HepG2 (cell line): ENCODE measurements around the gene LAMA1. TPM values are rescaled to one million over a fixed set of nuclear protein-coding genes. Genes with fewer than 3 reads are reported as not detected.

Source experiments
- ATAC-seq: fragments of 200-7000 bp; cut with Tn5 transposase; 3 replicates; pipeline ENCODE4 v1.9.1; 2020; ENCODE audit warnings: mild to moderate bottlenecking, moderate library complexity
- BruUV-seq: library from RNA; stranded (reverse); fragments of 400-500 nt; replicated peaks from 2 replicates; lab custom pipeline; 2021; lab: Mats Ljungman, UMichigan
- CTCF ChIA-PET: fragments of 300-600 bp; formaldehyde crosslinking; extraction: SDS; loops from one replicate; lab custom pipeline; 2021; ENCODE audit warnings: low total read pairs, inconsistent platforms, low intra/inter-chr PET ratio; lab: Yijun Ruan, JAX
- POLR2A ChIA-PET: fragments of 350-600 bp; sonication (Branson Sonifier 250); formaldehyde crosslinking; loops from one replicate; lab custom pipeline; 2020; ENCODE audit warnings: antibody characterized with exemption, inconsistent platforms; lab: Yijun Ruan, JAX
- DNase-seq: peaks from one replicate; pipeline ENCODE4 v3.0.0-alpha.2; 2015; ENCODE audit warnings: low spot score
- FAIRE-seq: peaks from 3 replicates; lab custom pipeline; 2011; peaks lifted over from hg19 to GRCh38; lab: Jason Lieb, UNC
- H2AFZ ChIP-seq: one replicate; pipeline ENCODE4 v1.6.1; 2011; ENCODE audit warnings: low read length, inconsistent platforms
- H3K27ac ChIP-seq: fragments of 300-600 bp; 3 replicates; pipeline ENCODE4 v1.8.0; 2011; ENCODE audit warnings: mixed run types, mild to moderate bottlenecking, mixed read lengths, low read length, inconsistent platforms; ENCODE audit not compliant: insufficient read depth; ENCODE audit errors: extremely low read length
- H3K27me3 ChIP-seq, 2 experiments: fragments of 200-600 bp in 1 of 2; 2 replicates in 1 of 2; 3 replicates in 1 of 2; pipeline versions ENCODE4 v1.6.0 to v1.8.0; 2011; ENCODE audit warnings: low read length in 2 of 2, mild to moderate bottlenecking in 2 of 2, moderate library complexity in 2 of 2, inconsistent platforms in 1 of 2; ENCODE audit not compliant: insufficient read depth in 2 of 2, control insufficient read depth in 1 of 2
- H3K36me3 ChIP-seq, 2 experiments: fragments of 200-600 bp in 1 of 2; replicated peaks in 1 of 2; 2 replicates in 1 of 2; 3 replicates in 1 of 2; pipeline versions ENCODE4 v1.5.1 to v1.8.0; 2011; ENCODE audit warnings: low read length in 2 of 2, inconsistent platforms in 1 of 2; ENCODE audit not compliant: insufficient read depth in 2 of 2, control insufficient read depth in 1 of 2
- H3K4me1 ChIP-seq: 2 replicates; pipeline ENCODE4 v1.5.1; 2012; ENCODE audit warnings: low read length, inconsistent platforms; ENCODE audit not compliant: insufficient read depth
- H3K4me2 ChIP-seq: 2 replicates; pipeline ENCODE4 v1.6.0; 2011; ENCODE audit warnings: low read depth, low read length, inconsistent platforms
- H3K4me3 ChIP-seq, 3 experiments: fragments of 200-600 bp in 1 of 3; sonication (generic), shearing (Covaris generic) in 1 of 3; replicated peaks in 1 of 3; 2 replicates each; pipeline ENCODE4 v1.5.1; 2011 to 2016; ENCODE audit warnings: low read length in 3 of 3, inconsistent platforms in 2 of 3, low read depth in 2 of 3, mild to moderate bottlenecking in 2 of 3, control low read depth in 1 of 3, mixed read lengths in 1 of 3; ENCODE audit not compliant: insufficient read depth in 1 of 3
- H3K79me2 ChIP-seq: one replicate; pipeline ENCODE4 v1.6.1; 2011; ENCODE audit warnings: low read length, inconsistent platforms; ENCODE audit not compliant: insufficient read depth
- H3K9ac ChIP-seq: 2 replicates; pipeline ENCODE4 v1.6.0; 2011; ENCODE audit warnings: mild to moderate bottlenecking, low read depth, low read length, inconsistent platforms; ENCODE audit not compliant: insufficient read depth
- H3K9me3 ChIP-seq: 2 replicates; pipeline ENCODE4 v1.5.1; 2012; ENCODE audit warnings: mild to moderate bottlenecking, low read length
- H4K20me1 ChIP-seq: 2 replicates; pipeline ENCODE4 v1.6.0; 2011; ENCODE audit warnings: inconsistent platforms, mild to moderate bottlenecking, low read length, moderate library complexity; ENCODE audit not compliant: insufficient read depth
- ATF3 ChIP-seq: sonication (generic); formaldehyde crosslinking; IDR thresholded peaks from 2 replicates; pipeline ENCODE4 v1.4.0; 2020; ENCODE audit warnings: missing genetic modification reagents
- ETV6 ChIP-seq: sonication (generic); formaldehyde crosslinking; conservative IDR thresholded peaks from 2 replicates; pipeline ENCODE4 v1.4.0; 2020; ENCODE audit warnings: missing genetic modification reagents
- HOMEZ ChIP-seq: IDR thresholded peaks from 2 replicates; pipeline ENCODE4 v1.6.1; 2016; ENCODE audit warnings: low read depth
- NFE2 ChIP-seq: sonication (generic); formaldehyde crosslinking; IDR thresholded peaks from 2 replicates; pipeline ENCODE4 v1.4.0; 2020; ENCODE audit warnings: missing genetic modification reagents
- RFXANK ChIP-seq: IDR thresholded peaks from 2 replicates; pipeline ENCODE4 v1.6.1; 2016
- SALL2 ChIP-seq: sonication (generic); formaldehyde crosslinking; IDR thresholded peaks from 2 replicates; pipeline ENCODE4 v1.8.1; 2023; ENCODE audit warnings: mild to moderate bottlenecking, missing genetic modification reagents, inconsistent platforms
- SAP130 ChIP-seq: IDR thresholded peaks from 2 replicates; pipeline ENCODE4 v1.6.1; 2016; ENCODE audit warnings: low read depth
- SNRNP70 ChIP-seq: fragments of 200-400 bp; formaldehyde crosslinking; IDR thresholded peaks from 2 replicates; pipeline ENCODE4 v1.6.1; 2017; ENCODE audit warnings: mild to moderate bottlenecking, low read depth, low read length, moderate library complexity
- TBL1XR1 ChIP-seq: fragments of 150-350 bp; IDR thresholded peaks from 2 replicates; pipeline ENCODE4 v1.6.1; 2014; ENCODE audit warnings: borderline replicate concordance, low read length; ENCODE audit not compliant: partially characterized antibody
- TCF12 ChIP-seq, 2 experiments: fragments of 450-650 bp in 1 of 2; sonication (generic) in 1 of 2; formaldehyde crosslinking in 1 of 2; IDR thresholded peaks; 2 replicates each; pipeline versions ENCODE4 v1.6.1 to v1.8.0; 2017 to 2022; ENCODE audit warnings: antibody characterized with exemption in 1 of 2, mild to moderate bottlenecking in 1 of 2, missing genetic modification reagents in 1 of 2, moderate library complexity in 1 of 2
- ZFAT ChIP-seq: sonication (generic); formaldehyde crosslinking; conservative IDR thresholded peaks from 2 replicates; pipeline ENCODE4 v1.8.1; 2023; ENCODE audit warnings: missing genetic modification reagents, inconsistent platforms
- ZFP36L2 ChIP-seq: sonication (generic); formaldehyde crosslinking; IDR thresholded peaks from 2 replicates; pipeline ENCODE4 v1.4.0; 2020; ENCODE audit warnings: missing genetic modification reagents
- ZNF224 ChIP-seq: sonication (generic); formaldehyde crosslinking; IDR thresholded peaks from 2 replicates; pipeline ENCODE4 v1.5.0; 2020; ENCODE audit warnings: mild to moderate bottlenecking, missing genetic modification reagents
- ZNF468 ChIP-seq: sonication (generic); formaldehyde crosslinking; IDR thresholded peaks from 2 replicates; pipeline ENCODE4 v1.8.0; 2022; ENCODE audit warnings: mild to moderate bottlenecking, moderate library complexity, missing genetic modification reagents
- ZNF501 ChIP-seq: sonication (generic); formaldehyde crosslinking; IDR thresholded peaks from 2 replicates; pipeline ENCODE4 v1.5.1; 2020; ENCODE audit warnings: mild to moderate bottlenecking, moderate library complexity, missing genetic modification reagents
- WGBS: methylation state at CpG from one replicate; pipeline ENCODE4 v1.1.6; 2017; ENCODE audit warnings: low lambda C conversion rate; 5-methylcytosine and 5-hydroxymethylcytosine counted together
- in situ Hi-C: cut with HindIII; loops from 2 replicates; pipeline ENCODE4 v1.10.0; 2017; ENCODE audit warnings: low pct_unique_long_range_greater_than_20kb; ENCODE audit not compliant: extremely low pct_ligation_motif_present
- intact Hi-C: fragments of 100-400 bp; cut with micrococcal nuclease; formaldehyde crosslinking; loops from one replicate; pipeline ENCODE4 v1.10.0; 2022; ENCODE audit not compliant: unreplicated experiment
- polyA plus RNA-seq, 8 experiments: library from polyadenylated mRNA; depleted of rRNA in 3 of 8; stranded (reverse) in 7 of 8; unstranded in 1 of 8; fragments of >200 nt; fragmentation: Illumina TruSeq in 4 of 8; extraction: Trizol in 4 of 8; gene quantifications; 2 replicates each; pipeline versions ENCODE4 v1.2.1 to v1.2.3, GENCODE V29; 2011 to 2016; ENCODE audit warnings: low read depth in 4 of 8, missing spikeins in 1 of 8, mixed read lengths in 1 of 8; ENCODE audit not compliant: insufficient read depth in 1 of 8
- total RNA-seq, 5 experiments: library from RNA; depleted of rRNA; stranded (reverse); fragments of >200 nt; fragmentation: Illumina TruSeq; extraction: Trizol; gene quantifications; 2 replicates each; pipeline ENCODE4 v1.2.3, GENCODE V29; 2016; ENCODE audit warnings: low read depth in 1 of 5
- TF ChIP-seq, protein P1 (sequence below): sonication (generic); formaldehyde crosslinking; IDR thresholded peaks from 2 replicates; pipeline ENCODE4 v1.4.0; 2020; ENCODE audit warnings: missing genetic modification reagents, mild to moderate bottlenecking, borderline replicate concordance

The LAMA1 gene
- total and polyA plus RNA-seq, 2 of the 13 experiments (the other 11 are each of a cell fraction or from before 2014, with no cell fraction given), result 0.05 to 0.44 TPM

DNA sequence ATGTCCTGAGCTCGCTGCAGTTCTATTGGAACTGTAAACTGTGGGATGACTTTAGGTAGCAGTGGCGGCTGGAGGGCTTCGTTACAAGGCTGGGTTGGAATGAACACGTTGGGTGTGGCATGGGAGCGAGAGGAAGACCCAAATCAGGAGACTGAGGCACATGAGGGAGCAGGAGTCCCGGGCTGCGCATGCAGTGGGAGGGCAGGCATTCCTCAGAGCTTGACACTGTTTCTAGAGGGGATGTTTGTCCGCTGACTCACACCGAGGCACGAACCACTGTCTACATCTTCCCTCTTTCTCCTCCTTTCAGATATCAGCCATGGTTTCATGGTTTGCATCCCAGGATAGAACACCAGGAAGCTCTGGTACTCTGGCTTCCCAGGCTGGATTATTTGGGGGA lies 40.6 kb upstream of the LAMA1 start:
- TF ChIP-seq, protein P1, sequence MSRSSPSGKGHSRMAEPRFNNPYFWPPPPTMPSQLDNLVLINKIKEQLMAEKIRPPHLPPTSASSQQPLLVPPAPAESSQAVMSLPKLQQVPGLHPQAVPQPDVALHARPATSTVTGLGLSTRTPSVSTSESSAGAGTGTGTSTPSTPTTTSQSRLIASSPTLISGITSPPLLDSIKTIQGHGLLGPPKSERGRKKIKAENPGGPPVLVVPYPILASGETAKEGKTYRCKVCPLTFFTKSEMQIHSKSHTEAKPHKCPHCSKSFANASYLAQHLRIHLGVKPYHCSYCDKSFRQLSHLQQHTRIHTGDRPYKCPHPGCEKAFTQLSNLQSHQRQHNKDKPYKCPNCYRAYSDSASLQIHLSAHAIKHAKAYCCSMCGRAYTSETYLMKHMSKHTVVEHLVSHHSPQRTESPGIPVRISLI (CRISPR knock-in tag), result no peak
- TF ChIP-seq ATF3 (CRISPR knock-in tag) (no peak), TBL1XR1 (no peak)
- Histone ChIP-seq H3K9me3 (no peaks in the 10 kb centered on the region), H3K9ac (no peak overlapping the region), H3K27ac (no peak overlapping the region), H3K36me3 (no peaks in the 10 kb centered on the region), H4K20me1 (no peaks in the 10 kb centered on the region), H3K79me2 (no peaks in the 10 kb centered on the region), H2AFZ (no peak overlapping the region), H3K27me3 (peaks cover 0 to 12% of the 10 kb centered on the region in 2 experiments; a peak in 1 of 5 replicates), H3K4me3 (no peak overlapping the region), H3K4me1 (no peaks in the 10 kb centered on the region), H3K4me2 (no peak overlapping the region)
- BruUV-seq, result no TSS peak
- no peak for FAIRE-seq
- no peak for ATAC-seq
- in situ Hi-C loops (loop anchor here (25.0 kb wide), 1 partner anchor 121 kb away; no protein-coding TSS in a partner anchor), intact Hi-C loops (no loop called here)
- 1% methylated on average over 9 of the region's 10 CpGs for WGBS
- ChIA-PET CTCF (no interaction called here), POLR2A (no interaction called here)
- DNase-seq, result no peak

- BruUV-seq, result no TSS peak
- 33% methylated on average over 1 of the region's 3 CpGs for WGBS
- Histone ChIP-seq H3K9ac (no peak overlapping the region), H3K79me2 (no peaks in the 10 kb centered on the region), H3K4me1 (no peaks in the 10 kb centered on the region)
- DNase-seq (no peak), ATAC-seq (no peak)
- TF ChIP-seq SAP130 (no peak), ZFAT (CRISPR knock-in tag) (no peak), ZFP36L2 (CRISPR knock-in tag) (no peak), SALL2 (no peak), NFE2 (no peak), ZNF501 (no peak), ZNF468 (CRISPR knock-in tag) (no peak), SNRNP70 (no peak), ETV6 (no peak), ATF3 (CRISPR knock-in tag) (no peak), TCF12 (IDR thresholded peaks at IDR 0.05) (no peak), TCF12 (CRISPR knock-in tag; IDR thresholded peaks at IDR 0.05) (no peak), RFXANK (CRISPR knock-in tag) (no peak), ZNF224 (CRISPR knock-in tag) (no peak), HOMEZ (CRISPR knock-in tag) (no peak)
- TF ChIP-seq, all 625 proteins: peak for 0
- POLR2A ChIA-PET, result no interaction called here
- Histone ChIP-seq H3K36me3 (no peaks in the 10 kb centered on the region), H3K4me3 (no peak overlapping the region), H3K9me3 (no peaks in the 10 kb centered on the region), H3K27me3 (peaks cover 0 to 12% of the 10 kb centered on the region in 2 experiments; a peak in 1 of 5 replicates), H3K4me2 (no peak overlapping the region), H4K20me1 (no peaks in the 10 kb centered on the region), H2AFZ (no peak overlapping the region), H3K27ac (no peak overlapping the region)
- no peak for FAIRE-seq
- CTCF ChIA-PET, result no interaction called here
- intact Hi-C loops (no loop called here), in situ Hi-C loops (loop anchor here (25.0 kb wide), 1 partner anchor 120 kb away; no protein-coding TSS in a partner anchor)
Measured at GRCh38 chr18:7157760-7158159, 40.2 kb upstream of the LAMA1 start.
